H1 (cell line): ENCODE data around the gene APBA2. TPM values are rescaled to one million over a fixed set of nuclear protein-coding genes. Genes with fewer than 3 reads are reported as not detected.

Source experiments
- CTCF ChIA-PET: fragments of 300-600 bp; sonication (Branson Sonifier 250); formaldehyde crosslinking; loops from one replicate; lab custom pipeline; 2021; ENCODE audit not compliant: partially characterized antibody; lab: Charles Lee
- POLR2A ChIA-PET: fragments of 300-600 bp; sonication (Branson Sonifier 250); formaldehyde crosslinking; loops from one replicate; lab custom pipeline; 2021; ENCODE audit warnings: inconsistent platforms; ENCODE audit not compliant: partially characterized antibody; lab: Charles Lee
- DNase-seq, 2 experiments: peaks; one replicate each; pipeline versions ENCODE4 v3.0.0 to v3.0.0-alpha.2; 2010 to 2022; ENCODE audit warnings: low spot score in 2 of 2, low read depth in 1 of 2, mixed read lengths in 1 of 2
- FAIRE-seq: peaks from 2 replicates; lab custom pipeline; 2011; peaks lifted over from hg19 to GRCh38; lab: Jason Lieb, UNC
- H2AFZ ChIP-seq: 2 replicates; pipeline ENCODE4 v1.8.1; 2012; ENCODE audit warnings: low read length, inconsistent platforms
- H2AK5ac ChIP-seq: 2 replicates; pipeline ENCODE4 v1.6.1; 2013; ENCODE audit warnings: low read depth, low read length
- H2BK120ac ChIP-seq: replicated peaks from 2 replicates; pipeline ENCODE3; 2013; ENCODE audit warnings: low read depth, low read length, inconsistent platforms
- H2BK12ac ChIP-seq: 2 replicates; pipeline ENCODE4 v1.6.1; 2013; ENCODE audit warnings: low read depth, low read length
- H2BK15ac ChIP-seq: 2 replicates; pipeline ENCODE4 v1.6.1; 2013; ENCODE audit warnings: low read length
- H2BK20ac ChIP-seq: 2 replicates; pipeline ENCODE4 v1.6.1; 2013; ENCODE audit warnings: low read length
- H2BK5ac ChIP-seq: 2 replicates; pipeline ENCODE4 v1.6.1; 2013; ENCODE audit warnings: low read depth, low read length
- H3K14ac ChIP-seq: 2 replicates; pipeline ENCODE4 v1.6.1; 2013; ENCODE audit warnings: inconsistent platforms; ENCODE audit not compliant: insufficient read length
- H3K18ac ChIP-seq: 2 replicates; pipeline ENCODE4 v1.6.1; 2013; ENCODE audit warnings: low read length; ENCODE audit errors: extremely low read depth
- H3K23ac ChIP-seq: 2 replicates; pipeline ENCODE4 v1.6.1; 2013; ENCODE audit warnings: inconsistent platforms; ENCODE audit not compliant: insufficient read length
- H3K23me2 ChIP-seq: 2 replicates; pipeline ENCODE4 v1.6.1; 2013; ENCODE audit warnings: low read depth, low read length
- H3K27ac ChIP-seq: 2 replicates; pipeline ENCODE4 v1.6.1; 2011; ENCODE audit warnings: low read depth, low read length, inconsistent platforms
- H3K27me3 ChIP-seq, 4 experiments: replicated peaks in 1 of 4; 1 replicate in 1 of 4; 2 replicates in 3 of 4; pipeline versions ENCODE4 v1.6.1 to v1.8.1; 2011 to 2013; ENCODE audit warnings: low read length in 3 of 4, mild to moderate bottlenecking in 3 of 4, inconsistent platforms in 2 of 4, mixed read lengths in 2 of 4, moderate library complexity in 1 of 4; ENCODE audit not compliant: control insufficient read depth in 3 of 4, insufficient read depth in 3 of 4; ENCODE audit errors: extremely low read depth in 1 of 4
- H3K36me3 ChIP-seq, 4 experiments: 2 replicates each; pipeline versions ENCODE4 v1.6.1 to v1.8.1; 2011 to 2013; ENCODE audit warnings: mild to moderate bottlenecking in 4 of 4, low read length in 3 of 4, moderate library complexity in 2 of 4, control low read depth in 1 of 4, inconsistent platforms in 1 of 4; ENCODE audit not compliant: insufficient read depth in 4 of 4, control insufficient read depth in 2 of 4
- H3K4ac ChIP-seq: replicated peaks from 2 replicates; pipeline ENCODE3; 2013; ENCODE audit warnings: low read length, low read depth, mixed read lengths, inconsistent platforms; ENCODE audit not compliant: insufficient read length
- H3K4me1 ChIP-seq, 4 experiments: replicated peaks in 1 of 4; 1 replicate in 1 of 4; 2 replicates in 3 of 4; pipeline versions ENCODE4 v1.6.1 to v1.8.1; 2011 to 2013; ENCODE audit warnings: low read length in 3 of 4, inconsistent platforms in 2 of 4, mixed read lengths in 1 of 4; ENCODE audit not compliant: insufficient read depth in 4 of 4, control insufficient read depth in 3 of 4
- H3K4me2 ChIP-seq, 2 experiments: 2 replicates each; pipeline versions ENCODE4 v1.6.1 to v1.8.1; 2011 to 2013; ENCODE audit warnings: low read depth in 2 of 2, low read length in 2 of 2, control low read depth in 1 of 2, inconsistent platforms in 1 of 2, mild to moderate bottlenecking in 1 of 2; ENCODE audit not compliant: insufficient read depth in 1 of 2
- H3K4me3 ChIP-seq, 4 experiments: fragments of 200-600, 300-600 bp in 1 of 4; sonication (generic), shearing (Covaris generic), sonication (Bioruptor Twin) in 1 of 4; 2 replicates each; pipeline versions ENCODE4 v1.5.1 to v1.8.1; 2011 to 2016; ENCODE audit warnings: low read length in 4 of 4, low read depth in 3 of 4, control low read depth in 2 of 4, inconsistent platforms in 2 of 4, mild to moderate bottlenecking in 2 of 4, mixed read lengths in 1 of 4, moderate library complexity in 1 of 4; ENCODE audit not compliant: insufficient read depth in 2 of 4; ENCODE audit errors: extremely low read depth in 1 of 4
- H3K56ac ChIP-seq: replicated peaks from 2 replicates; pipeline ENCODE3; 2013; ENCODE audit warnings: low read depth, mild to moderate bottlenecking, mixed read lengths, low read length, inconsistent platforms; ENCODE audit not compliant: insufficient read length
- H3K79me1 ChIP-seq: 2 replicates; pipeline ENCODE4 v1.6.1; 2013; ENCODE audit warnings: low read depth, low read length, control low read depth
- H3K79me2 ChIP-seq, 2 experiments: 2 replicates each; pipeline versions ENCODE4 v1.6.1 to v1.8.1; 2012 to 2013; ENCODE audit warnings: low read length in 2 of 2, mild to moderate bottlenecking in 2 of 2, inconsistent platforms in 1 of 2; ENCODE audit not compliant: insufficient read depth in 2 of 2, control insufficient read depth in 1 of 2
- H3K9ac ChIP-seq, 4 experiments: replicated peaks in 1 of 4; 1 replicate in 1 of 4; 2 replicates in 3 of 4; pipeline versions ENCODE4 v1.6.1 to v1.8.1; 2011 to 2013; ENCODE audit warnings: low read depth in 3 of 4, low read length in 3 of 4, control low read depth in 2 of 4, mild to moderate bottlenecking in 2 of 4, moderate library complexity in 2 of 4, inconsistent platforms in 1 of 4; ENCODE audit errors: extremely low read depth in 1 of 4
- H3K9me3 ChIP-seq, 2 experiments: 2 replicates each; pipeline versions ENCODE4 v1.6.1 to v1.8.1; 2012 to 2013; ENCODE audit warnings: mild to moderate bottlenecking in 2 of 2, moderate library complexity in 2 of 2, control low read depth in 1 of 2, inconsistent platforms in 1 of 2, low read depth in 1 of 2, low read length in 1 of 2, mixed read lengths in 1 of 2; ENCODE audit not compliant: insufficient read depth in 2 of 2
- H4K20me1 ChIP-seq, 2 experiments: replicated peaks in 1 of 2; 2 replicates each; pipeline versions ENCODE3 to v1.8.1; 2011 to 2013; ENCODE audit warnings: inconsistent platforms in 2 of 2, low read length in 2 of 2, mild to moderate bottlenecking in 1 of 2; ENCODE audit not compliant: insufficient read depth in 2 of 2, control insufficient read depth in 1 of 2
- H4K5ac ChIP-seq: 2 replicates; pipeline ENCODE4 v1.6.1; 2013; ENCODE audit warnings: low read length, low read depth, mixed read lengths, inconsistent platforms; ENCODE audit not compliant: insufficient read length
- H4K8ac ChIP-seq: 2 replicates; pipeline ENCODE4 v1.8.0; 2013; ENCODE audit warnings: mild to moderate bottlenecking, moderate library complexity, low read length, inconsistent platforms; ENCODE audit not compliant: insufficient read depth; ENCODE audit errors: extremely low read depth
- H4K91ac ChIP-seq: replicated peaks from 2 replicates; pipeline ENCODE3; 2013; ENCODE audit warnings: low read length, mixed read lengths, inconsistent platforms; ENCODE audit not compliant: insufficient read length
- JUND ChIP-seq: IDR thresholded peaks from 2 replicates; pipeline ENCODE4 v1.6.1; 2011; ENCODE audit warnings: mild to moderate bottlenecking, improper control_type of control experiment, low read length
- SIN3A ChIP-seq, 2 experiments: IDR thresholded peaks in 1 of 2; conservative IDR thresholded peaks in 1 of 2; 2 replicates each; pipeline ENCODE4 v1.6.1; 2011 to 2012; ENCODE audit warnings: low read length in 2 of 2, improper control_type of control experiment in 1 of 2, low read depth in 1 of 2, mild to moderate bottlenecking in 1 of 2
- SIRT6 ChIP-seq: IDR thresholded peaks from one replicate; pipeline ENCODE4 v1.7.1; 2012; ENCODE audit warnings: low read length, inconsistent platforms
- WGBS, 2 experiments: shearing (Covaris generic) in 1 of 2; methylation state at CpG; one replicate each; pipeline versions ENCODE4 v1.1.6 to v1.1.7; 2013 to 2015; ENCODE audit warnings: low lambda C conversion rate in 2 of 2, mixed read lengths in 2 of 2, inconsistent platforms in 1 of 2, low coverage in 1 of 2, missing lambda C conversion rate in 1 of 2; ENCODE audit not compliant: insufficient replicate concordance in 2 of 2, insufficient coverage in 1 of 2, insufficient read length in 1 of 2; ENCODE audit errors: extremely low coverage in 1 of 2, missing lambda C conversion rate in 1 of 2; 5-methylcytosine and 5-hydroxymethylcytosine counted together
- polyA plus RNA-seq, 7 experiments: library from polyadenylated mRNA; depleted of rRNA in 3 of 7; stranded (reverse) in 5 of 7; unstranded in 2 of 7; fragments of >200 nt in 5 of 7; fragments of 200-250 nt in 2 of 7; gene quantifications; 1 replicate in 5 of 7; 2 replicates in 1 of 7; 4 replicates in 1 of 7; pipeline versions ENCODE4 v1.2.1 to v1.2.3, GENCODE V29; 2011 to 2013; ENCODE audit warnings: missing spikeins in 2 of 7, mixed read lengths in 2 of 7
- total RNA-seq: library from RNA; stranded (reverse); fragmentation: NEBNext Ultra II Directional; extraction: Animal tissue kit (Norgen Biotek cat#: 25700); gene quantifications from 2 replicates; pipeline ENCODE4 v1.2.1, GENCODE V29; 2021

APBA2 gene
- total and polyA plus RNA-seq, 2 of the 8 experiments (the other 6 are each of a cell fraction or from before 2014, with no cell fraction given) = 15.5 to 19.0 TPM

DNA sequence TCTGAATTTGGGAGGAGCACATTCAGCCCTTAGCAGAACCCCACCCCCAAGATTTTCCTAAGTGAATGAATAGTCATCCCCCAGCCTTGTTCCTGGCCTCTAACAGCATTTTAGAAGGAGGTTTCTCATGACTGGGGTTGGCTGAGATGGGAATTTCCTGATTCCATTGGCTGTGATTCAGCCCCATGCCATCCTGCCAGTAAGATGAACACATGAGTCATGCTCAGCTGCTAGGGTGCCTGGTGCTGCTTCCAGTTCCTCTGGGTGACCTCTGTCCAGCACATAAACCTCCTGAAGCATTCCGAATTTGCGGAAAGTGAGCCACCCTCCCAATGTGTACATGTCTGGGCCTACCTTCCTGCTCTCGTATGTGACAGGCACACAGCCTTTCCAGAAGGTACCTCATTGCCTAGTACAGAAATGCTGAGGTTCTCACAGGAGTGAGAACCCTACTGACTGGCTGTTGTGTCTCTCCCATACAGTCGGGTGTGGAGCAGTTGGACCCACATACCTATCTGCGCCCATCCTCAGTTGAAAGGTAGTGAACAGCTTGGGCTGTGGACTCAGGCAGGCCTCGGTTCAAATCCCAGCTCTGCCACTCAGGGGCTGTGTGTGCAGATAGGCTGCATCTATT lies 91.7 kb downstream of the APBA2 start:
- Histone ChIP-seq H2BK20ac (no peak overlapping the region), H2BK12ac (no peak overlapping the region), H3K23me2 (no peaks in the 10 kb centered on the region), H3K4ac (no peak overlapping the region), H3K4me2 (no peak overlapping the region), H3K36me3 (no peaks in the 10 kb centered on the region), H3K4me3 (no peak overlapping the region), H3K9me3 (no peaks in the 10 kb centered on the region), H3K27me3 (no peaks in the 10 kb centered on the region), H2BK5ac (no peak overlapping the region), H3K14ac (no peak overlapping the region), H3K4me1 (no peaks in the 10 kb centered on the region), H2BK120ac (no peak overlapping the region), H3K23ac (no peak overlapping the region), H3K56ac (no peak overlapping the region), H2AFZ (no peak overlapping the region), H4K8ac (no peak overlapping the region), H2BK15ac (no peak overlapping the region), H4K91ac (no peak overlapping the region), H3K9ac (no peak overlapping the region), H4K20me1 (no peaks in the 10 kb centered on the region), H3K27ac (no peak overlapping the region), H2AK5ac (no peak overlapping the region), H4K5ac (no peak overlapping the region), H3K18ac (no peak overlapping the region), H3K79me1 (no peaks in the 10 kb centered on the region), H3K79me2 (no peaks in the 10 kb centered on the region)
- POLR2A ChIA-PET = no interaction called here
- FAIRE-seq (no peak), DNase-seq (peak in 1 of 2 experiments; percentile 19)
- TF ChIP-seq SIRT6 = no peak
- TF ChIP-seq JUND = peak; percentile 66; the same call in 1 of the 2 replicates
- peak in 1 of 2 experiments; percentile 44; a peak in 1 of 4 replicates for TF ChIP-seq SIN3A (conservative IDR thresholded peaks at IDR 0.05 in 1 of 2, IDR thresholded peaks at IDR 0.05 in 1 of 2; ENCODE audit: low read depth in 1 of 2, low read length in 2 of 2)
- 86% methylated on average over 6 of the region's 6 CpGs; no CpG with 5 or more reads in 1 of the 2 experiments for WGBS, 2 experiments
- CTCF ChIA-PET = interaction anchor here (0.7 to 4.0 kb wide), 13 partner anchors 11 to 140 kb away, joined by 3 to 21 read pairs (median 3); no protein-coding TSS in a partner anchor
